ENCODE results near the gene PLXND1.

Gene PLXND1

DNA sequence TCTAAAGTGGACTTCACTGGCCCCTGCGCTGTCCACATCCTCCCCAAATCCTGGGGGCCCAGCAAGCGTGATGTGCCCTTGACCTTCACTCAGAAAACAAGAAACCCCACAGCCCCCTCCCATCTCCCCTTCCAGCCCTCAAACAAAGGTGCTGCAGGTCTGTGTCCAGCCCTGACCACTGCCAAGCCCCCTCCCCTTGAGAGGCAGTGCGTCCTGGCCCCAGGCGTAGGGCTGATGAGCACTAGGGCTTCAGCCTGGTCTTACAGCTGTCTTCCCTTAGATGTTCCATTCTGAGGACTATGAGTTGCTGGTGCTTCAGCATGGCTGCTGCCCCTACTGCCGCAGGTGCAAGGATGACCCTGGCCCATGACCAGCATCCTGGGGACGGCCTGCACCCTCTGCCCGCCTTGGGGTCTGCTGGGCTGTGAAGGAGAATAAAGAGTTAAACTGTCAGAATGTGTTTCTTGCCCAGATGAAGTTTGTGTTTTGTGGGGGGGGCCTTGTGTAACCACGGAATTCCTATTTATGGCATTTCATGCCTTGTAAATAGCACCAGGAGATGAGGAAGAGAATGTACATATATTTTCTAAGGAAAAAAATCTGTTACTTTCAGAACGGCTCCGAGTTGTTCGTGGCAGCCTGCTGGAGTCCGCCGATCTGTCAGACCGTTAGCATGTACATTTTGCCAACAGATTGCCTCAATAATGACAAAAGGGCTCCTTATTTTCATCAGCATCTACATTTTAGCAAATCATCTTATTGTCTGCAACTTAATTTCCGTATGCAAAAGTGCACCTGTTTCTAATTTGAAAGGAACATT, 86.4 kb downstream of the PLXND1 start:
- TF ChIP-seq, protein P1, sequence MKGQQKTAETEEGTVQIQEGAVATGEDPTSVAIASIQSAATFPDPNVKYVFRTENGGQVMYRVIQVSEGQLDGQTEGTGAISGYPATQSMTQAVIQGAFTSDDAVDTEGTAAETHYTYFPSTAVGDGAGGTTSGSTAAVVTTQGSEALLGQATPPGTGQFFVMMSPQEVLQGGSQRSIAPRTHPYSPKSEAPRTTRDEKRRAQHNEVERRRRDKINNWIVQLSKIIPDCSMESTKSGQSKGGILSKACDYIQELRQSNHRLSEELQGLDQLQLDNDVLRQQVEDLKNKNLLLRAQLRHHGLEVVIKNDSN (IDR thresholded peaks at IDR 0.05): no peak
- TF ChIP-seq TAF1 (IDR thresholded peaks at IDR 0.05; ENCODE audit: low read depth) (no peak), CREB1 (IDR thresholded peaks at IDR 0.05; ENCODE audit: low read depth) (no peak)

DNA sequence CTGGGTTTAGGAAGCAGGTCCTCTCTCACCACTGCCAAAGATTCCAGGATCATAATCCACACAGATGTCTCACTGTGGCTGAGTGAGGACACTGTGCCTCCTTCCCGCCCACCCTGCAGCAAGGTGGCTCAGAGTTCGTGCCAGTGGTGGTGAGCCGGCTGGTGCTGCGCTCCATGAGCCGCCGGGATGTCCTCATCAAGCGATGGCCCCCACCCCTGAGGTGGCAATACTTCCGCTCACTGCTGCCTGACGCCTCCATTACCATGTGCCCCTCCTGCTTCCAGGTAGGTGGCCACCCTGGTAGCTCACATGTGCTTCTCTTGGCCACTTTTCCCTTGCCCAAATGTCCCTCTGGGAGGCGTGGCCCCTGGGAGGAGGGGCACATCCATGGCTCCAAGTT, 87.0 kb downstream of the PLXND1 start:
- TF ChIP-seq EP300 (IDR thresholded peaks at IDR 0.05; ENCODE audit: borderline replicate concordance): no peak
- TF ChIP-seq CREB1 (IDR thresholded peaks at IDR 0.05; ENCODE audit: low read depth): no peak

DNA sequence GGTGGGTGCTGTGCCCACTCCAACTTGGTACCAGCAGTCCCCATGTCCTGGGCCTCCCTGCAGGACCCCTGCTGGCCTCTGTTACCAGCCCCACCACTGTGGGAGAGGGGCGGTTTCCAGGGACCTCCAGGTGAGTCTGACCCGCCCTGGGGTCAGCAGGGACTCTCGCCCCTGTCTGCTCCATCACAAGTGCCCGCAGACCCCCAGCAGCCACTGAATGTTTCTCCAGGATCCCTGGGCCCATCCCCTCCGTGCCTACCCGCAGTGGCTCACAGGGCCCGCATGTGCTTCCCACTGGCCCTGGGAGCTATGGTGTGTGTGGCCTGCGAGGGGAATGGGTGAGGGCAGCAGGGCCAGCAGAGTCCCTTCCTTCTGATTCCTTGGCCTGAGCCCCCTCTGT, 87.9 kb downstream of the PLXND1 start:
- TF ChIP-seq CEBPB (IDR thresholded peaks at IDR 0.05): no peak
- no peak for TF ChIP-seq EP300 (IDR thresholded peaks at IDR 0.05; ENCODE audit: borderline replicate concordance)
- no peak for TF ChIP-seq TAF1 (IDR thresholded peaks at IDR 0.05; ENCODE audit: low read depth)
- TF ChIP-seq RAD21 (IDR thresholded peaks at IDR 0.05; ENCODE audit: low read depth): no peak
- TF ChIP-seq FOXM1 (IDR thresholded peaks at IDR 0.05; ENCODE audit: borderline replicate concordance, low read depth): no peak
- TF ChIP-seq ZBTB7A (IDR thresholded peaks at IDR 0.05; ENCODE audit: low read depth): no peak
- TF ChIP-seq EGR1 (IDR thresholded peaks at IDR 0.05): no peak
- TF ChIP-seq, protein P2, sequence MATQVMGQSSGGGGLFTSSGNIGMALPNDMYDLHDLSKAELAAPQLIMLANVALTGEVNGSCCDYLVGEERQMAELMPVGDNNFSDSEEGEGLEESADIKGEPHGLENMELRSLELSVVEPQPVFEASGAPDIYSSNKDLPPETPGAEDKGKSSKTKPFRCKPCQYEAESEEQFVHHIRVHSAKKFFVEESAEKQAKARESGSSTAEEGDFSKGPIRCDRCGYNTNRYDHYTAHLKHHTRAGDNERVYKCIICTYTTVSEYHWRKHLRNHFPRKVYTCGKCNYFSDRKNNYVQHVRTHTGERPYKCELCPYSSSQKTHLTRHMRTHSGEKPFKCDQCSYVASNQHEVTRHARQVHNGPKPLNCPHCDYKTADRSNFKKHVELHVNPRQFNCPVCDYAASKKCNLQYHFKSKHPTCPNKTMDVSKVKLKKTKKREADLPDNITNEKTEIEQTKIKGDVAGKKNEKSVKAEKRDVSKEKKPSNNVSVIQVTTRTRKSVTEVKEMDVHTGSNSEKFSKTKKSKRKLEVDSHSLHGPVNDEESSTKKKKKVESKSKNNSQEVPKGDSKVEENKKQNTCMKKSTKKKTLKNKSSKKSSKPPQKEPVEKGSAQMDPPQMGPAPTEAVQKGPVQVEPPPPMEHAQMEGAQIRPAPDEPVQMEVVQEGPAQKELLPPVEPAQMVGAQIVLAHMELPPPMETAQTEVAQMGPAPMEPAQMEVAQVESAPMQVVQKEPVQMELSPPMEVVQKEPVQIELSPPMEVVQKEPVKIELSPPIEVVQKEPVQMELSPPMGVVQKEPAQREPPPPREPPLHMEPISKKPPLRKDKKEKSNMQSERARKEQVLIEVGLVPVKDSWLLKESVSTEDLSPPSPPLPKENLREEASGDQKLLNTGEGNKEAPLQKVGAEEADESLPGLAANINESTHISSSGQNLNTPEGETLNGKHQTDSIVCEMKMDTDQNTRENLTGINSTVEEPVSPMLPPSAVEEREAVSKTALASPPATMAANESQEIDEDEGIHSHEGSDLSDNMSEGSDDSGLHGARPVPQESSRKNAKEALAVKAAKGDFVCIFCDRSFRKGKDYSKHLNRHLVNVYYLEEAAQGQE (IDR thresholded peaks at IDR 0.05; ENCODE audit: low read depth): no peak
- no peak for TF ChIP-seq TCF12 (IDR thresholded peaks at IDR 0.05; ENCODE audit: low read depth)
- no peak for TF ChIP-seq NFIC (IDR thresholded peaks at IDR 0.05)
- TF ChIP-seq TEAD4 (IDR thresholded peaks at IDR 0.05): no peak
- no peak for TF ChIP-seq CREB1 (IDR thresholded peaks at IDR 0.05; ENCODE audit: low read depth)
- TF ChIP-seq, protein P1 (IDR thresholded peaks at IDR 0.05): no peak
- TF ChIP-seq, protein P3, sequence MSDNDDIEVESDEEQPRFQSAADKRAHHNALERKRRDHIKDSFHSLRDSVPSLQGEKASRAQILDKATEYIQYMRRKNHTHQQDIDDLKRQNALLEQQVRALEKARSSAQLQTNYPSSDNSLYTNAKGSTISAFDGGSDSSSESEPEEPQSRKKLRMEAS (IDR thresholded peaks at IDR 0.05): no peak
- TF ChIP-seq YY1 (IDR thresholded peaks at IDR 0.05; ENCODE audit: low read depth): no peak

DNA sequence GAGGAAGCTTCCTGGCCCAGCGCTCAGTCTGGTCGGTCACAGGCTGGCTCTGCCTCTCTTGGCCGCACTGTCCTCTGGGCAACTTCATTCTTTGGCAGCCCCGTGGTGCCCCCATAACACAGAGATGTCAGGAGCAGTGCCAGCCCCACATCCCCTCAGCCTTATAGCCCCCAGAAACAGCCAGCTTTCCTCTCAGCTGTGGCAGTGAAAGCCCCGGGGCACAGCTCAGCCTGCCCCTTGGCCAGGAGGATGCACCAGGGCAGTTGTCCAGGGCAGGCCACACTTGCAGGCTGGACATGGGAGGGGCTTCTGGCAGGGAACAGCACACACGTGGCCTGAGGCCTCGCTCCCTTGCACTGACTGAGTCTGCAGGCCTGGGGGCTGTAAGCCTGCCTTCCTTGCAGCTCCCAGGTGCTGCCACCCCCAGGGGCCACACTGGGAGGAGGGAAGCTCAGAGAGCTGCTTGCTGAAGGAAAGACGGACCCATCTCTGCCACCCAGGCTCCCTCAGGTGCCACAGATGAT, 88.4 kb downstream of the PLXND1 start:
- TF ChIP-seq TCF12 (IDR thresholded peaks at IDR 0.05; ENCODE audit: low read depth) (no peak), FOXM1 (IDR thresholded peaks at IDR 0.05; ENCODE audit: borderline replicate concordance, low read depth) (no peak), CEBPB (IDR thresholded peaks at IDR 0.05) (no peak), TAF1 (IDR thresholded peaks at IDR 0.05; ENCODE audit: low read depth) (no peak), CREB1 (IDR thresholded peaks at IDR 0.05; ENCODE audit: low read depth) (no peak), EP300 (IDR thresholded peaks at IDR 0.05; ENCODE audit: borderline replicate concordance) (no peak), ZBTB7A (IDR thresholded peaks at IDR 0.05; ENCODE audit: low read depth) (no peak)
- TF ChIP-seq, protein P3 (IDR thresholded peaks at IDR 0.05): no peak

DNA sequence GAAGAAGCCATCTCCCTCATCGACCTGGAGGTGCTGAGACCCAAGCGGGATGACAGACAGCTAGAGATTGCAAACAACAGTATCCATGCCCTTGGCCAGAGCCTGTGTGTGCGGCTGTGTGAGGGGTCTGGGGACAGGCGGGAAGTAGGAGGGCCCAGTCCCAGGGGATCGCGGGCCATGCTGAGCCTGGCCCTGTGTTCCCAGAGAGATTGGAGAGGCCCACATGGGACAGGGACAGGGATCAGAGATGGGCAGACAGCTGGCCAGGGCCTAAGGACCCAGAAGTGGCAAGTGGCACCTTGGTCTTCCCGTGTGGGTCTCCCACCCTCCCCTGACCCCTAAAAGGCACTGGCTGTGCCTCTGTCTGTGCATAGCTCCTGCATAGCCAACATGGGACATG, 89.0 kb downstream of the PLXND1 start:
- TF ChIP-seq TCF12 (IDR thresholded peaks at IDR 0.05; ENCODE audit: low read depth) (no peak), NFIC (IDR thresholded peaks at IDR 0.05) (no peak), TEAD4 (IDR thresholded peaks at IDR 0.05) (no peak)
- TF ChIP-seq, protein P1 (IDR thresholded peaks at IDR 0.05): no peak

DNA sequence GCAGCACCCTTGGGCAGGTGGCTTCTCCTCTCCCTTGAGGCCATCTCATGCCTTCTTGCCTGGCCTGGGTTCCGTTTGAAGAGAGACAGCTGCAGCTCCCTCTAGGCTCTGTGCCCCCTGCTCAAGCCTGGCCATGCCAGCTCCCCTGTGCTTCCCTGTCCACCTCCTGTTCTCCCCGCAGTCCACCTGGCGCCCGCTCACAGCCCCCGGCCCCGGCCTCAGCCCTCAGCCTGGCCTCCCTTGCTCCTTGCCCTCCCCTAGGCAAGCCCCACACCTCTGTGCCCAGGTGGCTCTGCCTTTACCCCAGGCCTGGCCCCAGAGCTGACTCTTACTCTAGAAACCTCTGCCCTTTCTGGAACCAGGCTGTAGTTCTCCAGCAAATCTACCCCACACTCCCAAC, 91.9 kb downstream of the PLXND1 start:
- no peak for TF ChIP-seq NFIC (IDR thresholded peaks at IDR 0.05)
- TF ChIP-seq ZBTB7A (IDR thresholded peaks at IDR 0.05; ENCODE audit: low read depth): no peak
- TF ChIP-seq TAF1 (IDR thresholded peaks at IDR 0.05; ENCODE audit: low read depth): no peak
- TF ChIP-seq CEBPB (IDR thresholded peaks at IDR 0.05): no peak
- TF ChIP-seq, protein P2 (IDR thresholded peaks at IDR 0.05; ENCODE audit: low read depth): no peak

Measured in Ishikawa (cell line).